Neural crest cell (in vitro differentiated cells): ENCODE measurements around the gene KCNA3. TPM values are rescaled to one million over a fixed set of nuclear protein-coding genes. Genes with fewer than 3 reads are reported as not detected.
"Not testable (repeated sequence)": the region's sequence is repeated elsewhere in the genome, so short reads cannot be mapped to it uniquely, and the experiment has no call there.

Experiments
- DNase-seq: peaks from one replicate; pipeline ENCODE4 v3.0.0; 2021; ENCODE audit warnings: low read depth, mixed read lengths, low spot score
- H3K27ac Mint-ChIP-seq: one replicate; pipeline ENCODE4 v1.8.0; 2021; ENCODE audit warnings: mild to moderate bottlenecking, mixed read lengths; ENCODE audit not compliant: unreplicated experiment
- H3K27me3 Mint-ChIP-seq: 2 replicates; pipeline ENCODE4 v1.8.0; 2021; ENCODE audit warnings: low read depth, mild to moderate bottlenecking, mixed read lengths
- H3K36me3 Mint-ChIP-seq: 2 replicates; pipeline ENCODE4 v1.8.0; 2021; ENCODE audit warnings: low read depth, mild to moderate bottlenecking, mixed read lengths
- H3K4me1 Mint-ChIP-seq: 2 replicates; pipeline ENCODE4 v1.8.0; 2021; ENCODE audit warnings: mixed read lengths
- H3K4me3 Mint-ChIP-seq: one replicate; pipeline ENCODE4 v1.8.0; 2021; ENCODE audit warnings: mild to moderate bottlenecking, mixed read lengths
- H3K9me3 Mint-ChIP-seq: 2 replicates; pipeline ENCODE4 v1.8.0; 2021; ENCODE audit warnings: mixed read lengths
- CTCF ChIP-seq: fragments of 200-600 bp; sonication (generic); conservative IDR thresholded peaks from 2 replicates; pipeline ENCODE4 v1.5.0; 2021; ENCODE audit warnings: antibody characterized with exemption, mild to moderate bottlenecking
- total RNA-seq: library from RNA; stranded (reverse); gene quantifications from 2 replicates; pipeline ENCODE4 v1.2.1, GENCODE V29; 2021

KCNA3 gene
- total RNA-seq, 1 donor from 2014 or later, result 2.8 TPM

DNA sequence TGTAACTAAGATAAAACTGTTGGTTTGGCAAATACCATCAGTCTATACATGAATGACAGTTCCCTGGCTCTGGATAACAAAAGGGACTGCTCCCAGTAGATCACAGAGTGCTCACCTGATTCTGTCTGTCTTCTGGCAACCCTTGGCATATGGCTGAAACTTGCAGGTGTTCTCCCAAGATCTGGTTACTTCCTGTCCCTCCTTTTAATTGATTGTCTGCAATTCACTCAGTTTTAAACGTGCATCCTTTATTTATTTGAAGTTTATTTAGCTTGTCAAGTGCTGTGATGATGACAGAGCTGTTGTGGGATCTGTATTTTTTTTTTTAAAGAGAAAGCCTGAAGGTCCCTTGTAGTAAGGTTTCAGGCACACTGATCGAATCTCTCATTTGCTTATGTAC is 3.4 kb downstream of the KCNA3 start:
- H3K36me3 Mint-ChIP-seq, result peaks cover 4% of the 10 kb centered on the region
- no peak overlapping the region for H3K27ac Mint-ChIP-seq
- H3K4me1 Mint-ChIP-seq, result peaks cover 30% of the 10 kb centered on the region
- no peaks in the 10 kb centered on the region for H3K9me3 Mint-ChIP-seq
- DNase-seq, result no peak
- TF ChIP-seq CTCF, result no peak
- H3K27me3 Mint-ChIP-seq, result peaks cover 68% of the 10 kb centered on the region
- H3K4me3 Mint-ChIP-seq, result peak overlapping the region; percentile 76

GRCh38 chr1:110668549-110668948 is 6.2 kb downstream of the KCNA3 start:
- Mint-ChIP-seq H3K27me3 (peaks cover 49% of the 10 kb centered on the region), H3K9me3 (no peaks in the 10 kb centered on the region), H3K4me1 (peaks cover 22% of the 10 kb centered on the region), H3K36me3 (peaks cover 3% of the 10 kb centered on the region), H3K4me3 (no peak overlapping the region), H3K27ac (no peak overlapping the region)
- TF ChIP-seq CTCF, result no peak
- no peak for DNase-seq

GRCh38 chr1:110667776-110668175 is 7.0 kb downstream of the KCNA3 start:
- peaks cover 18% of the 10 kb centered on the region for H3K4me1 Mint-ChIP-seq

DNA sequence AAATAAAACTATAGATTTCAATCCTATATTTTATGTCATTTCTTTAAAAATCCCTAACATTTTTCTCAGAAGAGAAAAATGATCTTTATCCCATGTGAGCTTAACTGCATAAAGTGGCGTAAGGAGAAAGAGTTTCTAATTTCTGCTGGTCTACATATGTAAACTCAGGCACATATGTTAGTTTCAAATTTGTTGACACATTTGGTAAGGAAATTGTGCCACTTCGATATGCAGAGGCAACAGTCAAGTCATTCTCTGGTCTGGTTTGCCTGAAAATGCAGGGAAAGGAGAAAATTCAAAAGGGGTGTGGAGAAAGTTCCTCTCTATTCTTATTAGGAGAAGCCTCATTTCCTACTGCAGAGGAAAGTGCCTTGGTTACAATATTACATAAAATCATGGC is 11.5 kb downstream of the KCNA3 start:
- no peak for DNase-seq
- Mint-ChIP-seq H3K27ac (no peak overlapping the region), H3K9me3 (no peaks in the 10 kb centered on the region), H3K27me3 (peaks cover 9% of the 10 kb centered on the region), H3K4me3 (no peak overlapping the region), H3K36me3 (no peaks in the 10 kb centered on the region), H3K4me1 (no peaks in the 10 kb centered on the region)
- no peak for TF ChIP-seq CTCF

More at GRCh38 chr1:110667776-110668175, 7.0 kb downstream of the KCNA3 start:
- Mint-ChIP-seq H3K27ac (no peak overlapping the region), H3K9me3 (no peaks in the 10 kb centered on the region), H3K36me3 (no peaks in the 10 kb centered on the region), H3K4me3 (no peak overlapping the region), H3K27me3 (peaks cover 44% of the 10 kb centered on the region)
- TF ChIP-seq CTCF, result no peak
- DNase-seq, result no peak

- not testable (repeated sequence) for H3K4me3 Mint-ChIP-seq, H3K4me1 Mint-ChIP-seq, H3K27me3 Mint-ChIP-seq, DNase-seq, H3K36me3 Mint-ChIP-seq, H3K27ac Mint-ChIP-seq, H3K9me3 Mint-ChIP-seq
These were observed 15.2 kb downstream of the KCNA3 start for GRCh38 chr1:110659559-110659958.

GRCh38 chr1:110657351-110657750 is 17.4 kb downstream of the KCNA3 start:
- no peak overlapping the region for H3K27ac Mint-ChIP-seq
- H3K4me3 Mint-ChIP-seq, result no peak overlapping the region
- no peaks in the 10 kb centered on the region for H3K36me3 Mint-ChIP-seq

More at GRCh38 chr1:110657351-110657750, 17.4 kb downstream of the KCNA3 start:
- Mint-ChIP-seq H3K4me1 (peaks cover 5% of the 10 kb centered on the region), H3K9me3 (no peaks in the 10 kb centered on the region), H3K27me3 (peaks cover 11% of the 10 kb centered on the region)
- no peak for TF ChIP-seq CTCF
- no peak for DNase-seq
